T-helper 1 cell (primary cell): ENCODE data around the gene MTA3.

Source experiments
- DNase-seq, 5 donors: peaks; one replicate each; pipeline ENCODE4 v3.0.0-alpha.2; 2012 to 2020

The MTA3 gene

GRCh38 chr2:42741140-42741539 is 172.7 kb downstream of the MTA3 start:
- no peak for DNase-seq

- no peak for DNase-seq
These were observed 174.6 kb downstream of the MTA3 start for GRCh38 chr2:42742740-42743658.

- DNase-seq, result no peak
These were observed 175.2 kb downstream of the MTA3 start for GRCh38 chr2:42743659-42743990.

GRCh38 chr2:42744545-42745082 is 176.2 kb downstream of the MTA3 start:
- DNase-seq, result no peak

- no peak for DNase-seq
These were observed 179.0 kb downstream of the MTA3 start for GRCh38 chr2:42747422-42747821.

GRCh38 chr2:42748840-42749239 is 180.4 kb downstream of the MTA3 start:
- no peak for DNase-seq

GRCh38 chr2:42752314-42752713 is 183.9 kb downstream of the MTA3 start:
- DNase-seq, result no peak

GRCh38 chr2:42752816-42753813 is 184.7 kb downstream of the MTA3 start:
- DNase-seq, result no peak

- no peak for DNase-seq
These were observed 185.8 kb downstream of the MTA3 start for GRCh38 chr2:42754021-42754775.

GRCh38 chr2:42754776-42755140 is 186.3 kb downstream of the MTA3 start:
- DNase-seq, result no peak

GRCh38 chr2:42755191-42755880 is 186.9 kb downstream of the MTA3 start:
- no peak for DNase-seq

GRCh38 chr2:42756150-42756775 is 187.8 kb downstream of the MTA3 start:
- DNase-seq, result no peak

GRCh38 chr2:42756966-42757513 is 188.6 kb downstream of the MTA3 start:
- DNase-seq, result no peak

GRCh38 chr2:42757981-42758740 is 189.7 kb downstream of the MTA3 start:
- DNase-seq, result no peak

- DNase-seq, result no peak
These were observed 190.3 kb downstream of the MTA3 start for GRCh38 chr2:42758751-42759150.

GRCh38 chr2:42761554-42761953 is 193.1 kb downstream of the MTA3 start:
- DNase-seq, result no peak

GRCh38 chr2:42762155-42762554 is 193.7 kb downstream of the MTA3 start:
- DNase-seq, result no peak

- no peak for DNase-seq
These were observed 194.7 kb downstream of the MTA3 start for GRCh38 chr2:42762823-42763804.

GRCh38 chr2:42764096-42764495 is 195.7 kb downstream of the MTA3 start, which contains the start of gene OXER1:
OXER1 (minus strand) TSS chr2:42764135; CDS start chr2:42764062, 73 bp downstream.
- DNase-seq, result no peak
